NCI-H2107 treated with DMSO at 0.1 percent for 48 hours (cell line): ENCODE data around the gene KRT26.

ENCODE experiments used
- DNase-seq: peaks from one replicate; lab custom pipeline; 2025; ENCODE audit not compliant: unreplicated experiment; lab: John Stamatoyannopoulos, UW

Gene KRT26

GRCh38 chr17:40734018-40734417, 38.0 kb downstream of the KRT26 start:
- no peak for DNase-seq

GRCh38 chr17:40730970-40731369, 41.0 kb downstream of the KRT26 start:
- DNase-seq = no peak

GRCh38 chr17:40727447-40728231, 44.4 kb downstream of the KRT26 start:
- DNase-seq = no peak

GRCh38 chr17:40726919-40727318, 45.1 kb downstream of the KRT26 start:
- no peak for DNase-seq

- DNase-seq = no peak
Observed at GRCh38 chr17:40724656-40725055, 47.3 kb downstream of the KRT26 start.

- no peak for DNase-seq
Observed at GRCh38 chr17:40722241-40722640, 49.8 kb downstream of the KRT26 start.

GRCh38 chr17:40720899-40721298, 51.1 kb downstream of the KRT26 start:
- no peak for DNase-seq

- no peak for DNase-seq
Observed at GRCh38 chr17:40718930-40719329, 53.1 kb downstream of the KRT26 start.

GRCh38 chr17:40717776-40718175, 54.2 kb downstream of the KRT26 start:
- DNase-seq = no peak
